Gastrocnemius medialis (tissue), 4 donors: ENCODE data around the gene VN1R5.

Experiments used
- CTCF ChIP-seq, 5 experiments: fragments of 450-650 bp in 3 of 5; fragments of 200-600 bp in 2 of 5; sonication (generic) in 2 of 5; IDR thresholded peaks in 4 of 5; conservative IDR thresholded peaks in 1 of 5; 1 replicate in 4 of 5; 2 replicates in 1 of 5; pipeline ENCODE4 v1.5.1; 2016 to 2019; ENCODE audit warnings: antibody characterized with exemption in 5 of 5, mild to moderate bottlenecking in 3 of 5, moderate library complexity in 3 of 5
- POLR2A ChIP-seq, 2 donors: fragments of 450-650 bp; IDR thresholded peaks; one replicate each; pipeline ENCODE4 v1.6.1; 2017; ENCODE audit warnings: antibody characterized with exemption in 2 of 2, mild to moderate bottlenecking in 2 of 2, moderate library complexity in 2 of 2

GRCh38 chr1:247210062-247210375 lies 45.9 kb upstream of the VN1R5 start:
- TF ChIP-seq CTCF (IDR thresholded peaks at IDR 0.05 in 4 of 5, conservative IDR thresholded peaks at IDR 0.05 in 1 of 5), result no peak
- no peak for TF ChIP-seq POLR2A (IDR thresholded peaks at IDR 0.05)
